ENCODE data around the gene CDH15.

- TF ChIP-seq, protein P1, sequence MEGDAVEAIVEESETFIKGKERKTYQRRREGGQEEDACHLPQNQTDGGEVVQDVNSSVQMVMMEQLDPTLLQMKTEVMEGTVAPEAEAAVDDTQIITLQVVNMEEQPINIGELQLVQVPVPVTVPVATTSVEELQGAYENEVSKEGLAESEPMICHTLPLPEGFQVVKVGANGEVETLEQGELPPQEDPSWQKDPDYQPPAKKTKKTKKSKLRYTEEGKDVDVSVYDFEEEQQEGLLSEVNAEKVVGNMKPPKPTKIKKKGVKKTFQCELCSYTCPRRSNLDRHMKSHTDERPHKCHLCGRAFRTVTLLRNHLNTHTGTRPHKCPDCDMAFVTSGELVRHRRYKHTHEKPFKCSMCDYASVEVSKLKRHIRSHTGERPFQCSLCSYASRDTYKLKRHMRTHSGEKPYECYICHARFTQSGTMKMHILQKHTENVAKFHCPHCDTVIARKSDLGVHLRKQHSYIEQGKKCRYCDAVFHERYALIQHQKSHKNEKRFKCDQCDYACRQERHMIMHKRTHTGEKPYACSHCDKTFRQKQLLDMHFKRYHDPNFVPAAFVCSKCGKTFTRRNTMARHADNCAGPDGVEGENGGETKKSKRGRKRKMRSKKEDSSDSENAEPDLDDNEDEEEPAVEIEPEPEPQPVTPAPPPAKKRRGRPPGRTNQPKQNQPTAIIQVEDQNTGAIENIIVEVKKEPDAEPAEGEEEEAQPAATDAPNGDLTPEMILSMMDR (IDR thresholded peaks at IDR 0.05): no peak
- TF ChIP-seq MYC (IDR thresholded peaks at IDR 0.05; ENCODE audit: borderline replicate concordance, low read length) (no peak), JUNB (IDR thresholded peaks at IDR 0.05) (no peak), NFE2L2 (conservative IDR thresholded peaks at IDR 0.05; ENCODE audit: low read length) (no peak), REST (IDR thresholded peaks at IDR 0.05) (no peak), JUN (IDR thresholded peaks at IDR 0.05) (no peak), PBX3 (IDR thresholded peaks at IDR 0.05) (no peak), MAZ (IDR thresholded peaks at IDR 0.05; ENCODE audit: borderline replicate concordance, low read depth, low read length) (no peak), SMC3 (IDR thresholded peaks at IDR 0.05) (no peak), POLR2AphosphoS2 (conservative IDR thresholded peaks at IDR 0.05; ENCODE audit: low read length) (no peak)
- TF ChIP-seq, protein P2, sequence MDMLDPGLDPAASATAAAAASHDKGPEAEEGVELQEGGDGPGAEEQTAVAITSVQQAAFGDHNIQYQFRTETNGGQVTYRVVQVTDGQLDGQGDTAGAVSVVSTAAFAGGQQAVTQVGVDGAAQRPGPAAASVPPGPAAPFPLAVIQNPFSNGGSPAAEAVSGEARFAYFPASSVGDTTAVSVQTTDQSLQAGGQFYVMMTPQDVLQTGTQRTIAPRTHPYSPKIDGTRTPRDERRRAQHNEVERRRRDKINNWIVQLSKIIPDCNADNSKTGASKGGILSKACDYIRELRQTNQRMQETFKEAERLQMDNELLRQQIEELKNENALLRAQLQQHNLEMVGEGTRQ (IDR thresholded peaks at IDR 0.05): no peak
Observed at GRCh38 chr16:89172171-89172527, 601 bp downstream of the CDH15 start.

All from A549 (cell line).